Stimulated activated CD4-positive, alpha-beta T cell treated with anti-CD3 and anti-CD28 coated beads, TNF-alpha, amount 100 ng/mL, for 48 hours (primary cell): Measurements from ENCODE around the gene ZFP36L1.
"Not testable (repeated sequence)": the region's sequence is repeated elsewhere in the genome, so short reads cannot be mapped to it uniquely, and the experiment has no call there.

ENCODE experiments used
- DNase-seq, 3 donors: peaks; one replicate each; pipeline ENCODE4 v3.0.0-alpha.2; 2020; ENCODE audit warnings: low read depth in 3 of 3

Gene ZFP36L1

GRCh38 chr14:68784226-68784910, 8.5 kb downstream of the ZFP36L1 start:
- DNase-seq, result no peak

GRCh38 chr14:68783408-68784225, 9.2 kb downstream of the ZFP36L1 start:
- no peak for DNase-seq

GRCh38 chr14:68782091-68782981, 10.5 kb downstream of the ZFP36L1 start:
- no peak for DNase-seq

DNA sequence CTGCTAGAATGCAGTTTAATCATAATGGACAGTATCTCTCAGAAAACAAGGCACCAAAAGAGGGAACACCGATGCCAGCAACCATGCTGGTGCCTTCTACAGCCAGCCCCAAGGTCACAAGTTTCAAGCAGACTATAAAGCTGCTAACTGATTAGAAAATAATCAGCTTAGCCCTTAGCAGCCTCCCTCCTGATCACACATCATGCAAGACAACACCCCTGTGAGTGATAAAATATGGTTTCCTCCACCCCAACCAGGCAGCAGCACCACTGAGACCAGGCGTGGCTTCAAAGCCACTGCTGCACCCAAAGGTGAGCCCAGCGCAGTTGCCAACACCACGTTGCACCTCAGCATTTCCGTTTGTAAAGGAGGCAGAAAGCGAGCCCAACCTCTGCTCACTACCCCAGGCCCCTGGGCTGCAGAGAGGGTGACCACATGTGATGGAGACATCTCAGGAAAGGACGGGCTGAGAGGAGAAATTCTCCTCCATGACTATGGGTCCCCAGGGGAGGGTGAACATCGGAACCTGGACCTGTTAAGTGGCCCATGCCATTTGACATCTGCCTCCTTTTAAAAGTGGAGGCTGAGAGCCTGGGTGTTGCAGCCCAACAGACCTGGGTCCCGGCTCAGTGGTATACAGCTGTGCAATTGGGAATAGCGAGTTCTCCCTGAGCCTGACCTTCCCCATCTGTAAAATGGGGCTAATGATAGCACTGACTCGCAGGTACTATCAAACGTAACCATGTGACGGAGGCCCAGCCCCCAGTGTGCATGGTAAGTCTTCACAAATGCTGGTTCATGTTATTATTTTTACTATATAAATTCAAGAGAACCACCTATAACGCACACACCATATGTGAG, 11.5 kb downstream of the ZFP36L1 start:
- no peak for DNase-seq

GRCh38 chr14:68780358-68781160, 12.3 kb downstream of the ZFP36L1 start:
- no peak for DNase-seq

DNA sequence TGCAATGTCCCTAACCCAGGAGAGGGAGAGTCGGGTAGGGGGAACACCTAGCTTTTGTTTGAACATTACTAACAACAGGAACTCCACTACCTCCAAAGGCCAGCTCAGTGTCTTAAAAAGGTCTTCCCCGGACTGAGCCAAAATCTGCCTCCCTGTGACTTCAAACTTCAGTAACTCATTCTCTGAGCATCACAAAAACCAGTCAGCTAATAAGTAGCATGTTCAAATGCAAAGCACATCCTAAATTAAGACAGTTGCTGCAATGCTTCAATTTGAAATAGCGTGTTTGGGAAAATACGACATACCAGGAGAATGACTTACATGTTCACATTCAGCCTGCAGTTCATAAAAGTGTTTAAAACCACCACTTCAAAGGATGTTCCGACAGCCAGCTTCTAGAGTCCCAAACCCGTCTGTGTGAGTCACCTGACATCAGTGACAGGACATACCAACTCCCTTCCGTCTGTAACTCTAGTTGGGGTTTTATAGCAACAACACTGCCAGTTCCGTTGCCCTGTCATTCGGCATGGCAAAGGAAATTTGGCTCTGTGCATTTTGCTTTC, 13.0 kb downstream of the ZFP36L1 start:
- DNase-seq, result no peak

- DNase-seq, result no peak
Measured at GRCh38 chr14:68777644-68778043, 15.2 kb downstream of the ZFP36L1 start.

DNA sequence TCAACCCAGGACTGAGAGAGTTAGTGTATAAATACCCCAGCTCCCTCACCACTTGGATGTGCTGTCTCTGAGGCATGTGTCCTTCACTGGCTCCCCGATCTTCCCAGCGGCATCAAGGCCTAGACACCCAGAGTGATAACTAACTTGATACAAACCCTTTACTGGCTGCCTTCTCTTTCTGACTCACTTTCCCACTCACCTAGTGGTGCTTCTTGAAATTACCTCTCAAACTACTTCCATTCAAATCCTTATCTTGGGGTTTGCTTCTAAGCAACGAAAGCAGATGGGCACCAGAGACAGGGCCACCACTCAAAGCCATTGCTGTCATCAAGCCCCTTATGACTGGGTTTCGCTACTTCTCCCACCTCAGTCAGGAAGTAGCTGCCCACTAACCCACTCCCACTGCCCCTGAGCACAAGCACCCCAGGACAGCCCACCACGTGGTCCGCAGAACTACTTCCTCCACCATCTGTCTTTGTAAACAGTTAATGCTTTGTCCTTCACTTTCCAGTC, 17.2 kb downstream of the ZFP36L1 start:
- no peak for DNase-seq

- no peak for DNase-seq
Measured at GRCh38 chr14:68774771-68775613, 17.9 kb downstream of the ZFP36L1 start.

DNA sequence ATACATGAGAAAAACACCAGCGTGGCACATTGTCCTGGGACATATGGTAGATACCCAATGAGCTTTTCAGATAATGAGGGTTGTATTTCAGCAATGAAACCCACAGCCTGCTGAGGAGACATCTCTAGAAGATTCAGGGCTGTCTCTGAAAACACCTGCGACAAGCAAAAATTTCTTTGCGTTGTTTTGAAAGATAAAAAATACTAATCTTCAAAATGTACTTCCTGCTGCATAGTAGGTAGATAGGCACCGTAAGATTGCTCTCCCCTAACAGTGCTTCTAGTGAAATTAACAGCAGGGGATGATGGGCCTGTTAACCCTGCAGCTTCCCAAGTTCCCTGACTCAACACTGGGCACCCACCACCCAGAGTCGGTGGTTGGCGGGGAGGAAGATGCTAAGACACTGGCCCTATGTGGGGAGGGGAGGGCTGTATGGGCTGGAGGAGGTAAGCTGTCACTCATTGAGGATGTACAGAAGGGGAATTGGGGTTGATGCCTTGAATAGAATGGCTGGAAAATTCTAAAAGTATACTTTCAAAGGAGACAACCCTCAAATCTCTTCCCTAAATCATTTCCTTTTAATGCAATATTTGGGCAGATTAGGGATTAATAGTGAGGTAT, 20.0 kb downstream of the ZFP36L1 start:
- no peak for DNase-seq

GRCh38 chr14:68771631-68772030, 21.2 kb downstream of the ZFP36L1 start:
- DNase-seq, result no peak

- no peak for DNase-seq
Measured at GRCh38 chr14:68770553-68771286, 22.1 kb downstream of the ZFP36L1 start.

- DNase-seq, result no peak
Measured at GRCh38 chr14:68770051-68770450, 22.8 kb downstream of the ZFP36L1 start.

DNA sequence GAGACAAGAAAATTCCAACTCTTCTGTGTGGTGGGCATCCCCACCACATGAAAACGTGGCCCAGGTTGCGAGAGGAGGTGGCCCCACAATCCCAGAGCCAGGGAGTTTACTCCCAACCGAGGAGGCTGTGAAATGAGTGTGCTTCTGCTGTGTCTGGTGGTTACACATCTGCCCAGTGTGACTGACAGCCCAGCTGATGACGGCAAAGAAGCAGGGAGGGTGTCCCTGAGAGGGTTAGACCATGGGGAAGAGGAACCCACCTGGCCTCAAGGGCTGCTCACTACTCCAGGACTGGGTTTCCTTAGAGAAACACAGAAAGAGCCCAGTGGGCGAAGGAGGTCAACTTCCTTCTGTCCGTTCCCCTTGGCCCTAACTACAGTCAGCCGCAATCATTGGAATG, 24.6 kb downstream of the ZFP36L1 start:
- no peak for DNase-seq

DNA sequence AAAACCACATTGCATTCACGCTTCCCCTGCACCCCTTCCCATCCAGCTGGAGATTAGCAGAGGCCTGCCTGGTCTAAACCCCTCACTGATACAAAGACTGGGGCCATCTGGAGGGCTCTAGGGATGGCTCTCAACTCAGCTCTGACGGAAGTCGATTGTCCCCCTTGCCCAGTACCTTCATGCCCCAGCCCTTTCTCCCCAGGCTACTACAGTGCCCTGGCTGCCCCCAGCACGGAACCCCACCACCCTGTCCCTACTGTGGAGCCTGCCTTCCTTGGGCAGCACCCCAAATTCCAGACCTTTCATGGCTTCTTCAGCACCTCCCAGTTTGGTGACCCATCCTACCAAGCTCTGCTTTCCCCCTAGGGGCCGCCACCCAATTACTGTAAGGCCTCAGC, 25.6 kb downstream of the ZFP36L1 start:
- DNase-seq, result no peak

GRCh38 chr14:68766299-68767247, 26.3 kb downstream of the ZFP36L1 start:
- no peak for DNase-seq

- not testable (repeated sequence) for DNase-seq
Measured at GRCh38 chr14:68763843-68764242, 29.0 kb downstream of the ZFP36L1 start.
